ENCODE data around the gene ARHGEF38.

ARHGEF38 gene

DNA sequence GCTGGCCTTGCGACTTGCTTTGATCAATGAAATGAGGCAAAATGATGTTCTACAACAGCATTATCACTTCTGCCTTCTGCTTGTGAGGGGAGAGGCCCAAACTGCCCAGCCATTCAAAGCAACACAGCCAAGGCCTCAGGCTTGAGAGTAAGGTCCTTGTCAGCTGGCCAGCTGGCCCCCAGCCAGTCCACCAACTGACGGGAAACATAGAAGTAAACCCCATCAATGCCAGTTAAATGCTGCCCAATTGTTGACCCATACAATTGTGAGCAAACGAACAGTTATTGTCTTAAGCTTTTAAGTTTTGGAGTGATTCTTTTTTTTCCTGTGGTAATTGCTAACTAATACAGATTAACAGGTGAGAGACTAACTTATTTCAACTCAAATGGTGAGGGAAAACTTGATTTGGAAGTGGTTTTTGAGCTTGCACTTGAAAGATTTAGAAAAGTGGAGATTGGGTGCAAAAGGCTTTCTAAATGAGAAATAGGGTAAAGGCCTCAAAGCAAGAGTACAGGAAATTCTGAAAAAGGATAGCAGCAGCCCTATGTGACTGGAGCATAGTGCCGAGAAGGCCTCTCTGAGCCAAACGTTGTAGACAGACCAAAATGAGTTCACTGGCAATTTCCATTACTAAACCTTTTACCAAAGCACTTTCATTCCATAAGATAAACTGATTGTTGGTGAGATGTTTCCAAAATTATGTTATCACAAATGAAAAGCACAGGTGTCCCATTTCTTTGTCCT lies 66.9 kb downstream of the ARHGEF38 start:
- TF ChIP-seq, protein P1, sequence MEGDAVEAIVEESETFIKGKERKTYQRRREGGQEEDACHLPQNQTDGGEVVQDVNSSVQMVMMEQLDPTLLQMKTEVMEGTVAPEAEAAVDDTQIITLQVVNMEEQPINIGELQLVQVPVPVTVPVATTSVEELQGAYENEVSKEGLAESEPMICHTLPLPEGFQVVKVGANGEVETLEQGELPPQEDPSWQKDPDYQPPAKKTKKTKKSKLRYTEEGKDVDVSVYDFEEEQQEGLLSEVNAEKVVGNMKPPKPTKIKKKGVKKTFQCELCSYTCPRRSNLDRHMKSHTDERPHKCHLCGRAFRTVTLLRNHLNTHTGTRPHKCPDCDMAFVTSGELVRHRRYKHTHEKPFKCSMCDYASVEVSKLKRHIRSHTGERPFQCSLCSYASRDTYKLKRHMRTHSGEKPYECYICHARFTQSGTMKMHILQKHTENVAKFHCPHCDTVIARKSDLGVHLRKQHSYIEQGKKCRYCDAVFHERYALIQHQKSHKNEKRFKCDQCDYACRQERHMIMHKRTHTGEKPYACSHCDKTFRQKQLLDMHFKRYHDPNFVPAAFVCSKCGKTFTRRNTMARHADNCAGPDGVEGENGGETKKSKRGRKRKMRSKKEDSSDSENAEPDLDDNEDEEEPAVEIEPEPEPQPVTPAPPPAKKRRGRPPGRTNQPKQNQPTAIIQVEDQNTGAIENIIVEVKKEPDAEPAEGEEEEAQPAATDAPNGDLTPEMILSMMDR (IDR thresholded peaks at IDR 0.05; ENCODE audit: insufficient read depth, low read depth, low read length, missing control alignments): no peak
- no peak for DNase-seq (ENCODE audit: low read depth)
- H3K4me3 ChIP-seq (ENCODE audit: low read length): no peak overlapping the region

DNA sequence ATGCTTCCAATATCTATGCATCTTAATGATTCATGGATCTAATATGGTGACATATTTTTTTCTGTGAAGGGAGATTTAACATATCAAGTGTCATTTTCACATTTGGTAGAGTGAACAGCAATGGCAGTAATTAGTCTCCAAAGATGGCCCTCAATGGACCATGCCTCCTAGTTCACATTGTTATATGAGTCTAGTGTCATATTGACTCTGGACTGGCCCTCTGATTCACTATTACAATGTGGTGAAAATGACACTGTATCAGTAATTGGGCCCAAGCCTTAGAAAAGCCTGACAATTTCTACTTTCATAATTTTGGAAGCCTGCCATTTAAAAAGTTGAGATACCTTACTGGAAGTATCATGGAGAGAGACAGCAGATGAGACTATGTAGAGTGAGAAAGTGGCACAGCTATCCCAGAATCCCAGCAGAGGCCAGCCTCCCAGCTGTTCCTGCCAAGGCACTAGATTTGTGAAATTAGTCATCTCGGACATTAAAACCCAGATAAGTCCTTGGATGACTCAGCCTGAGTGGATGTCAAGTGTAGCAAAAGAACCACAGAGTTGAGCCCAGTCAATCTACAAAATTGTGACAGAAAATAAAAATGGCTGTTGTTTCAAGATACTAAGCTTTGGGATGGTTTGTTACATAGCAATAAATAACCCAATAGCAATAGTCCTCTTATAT lies 68.4 kb downstream of the ARHGEF38 start:
- DNase-seq (ENCODE audit: low read depth): peak; percentile 84
- H3K4me3 ChIP-seq (ENCODE audit: low read length): no peak overlapping the region
- TF ChIP-seq, protein P1 (IDR thresholded peaks at IDR 0.05; ENCODE audit: insufficient read depth, low read depth, low read length, missing control alignments): no peak

DNA sequence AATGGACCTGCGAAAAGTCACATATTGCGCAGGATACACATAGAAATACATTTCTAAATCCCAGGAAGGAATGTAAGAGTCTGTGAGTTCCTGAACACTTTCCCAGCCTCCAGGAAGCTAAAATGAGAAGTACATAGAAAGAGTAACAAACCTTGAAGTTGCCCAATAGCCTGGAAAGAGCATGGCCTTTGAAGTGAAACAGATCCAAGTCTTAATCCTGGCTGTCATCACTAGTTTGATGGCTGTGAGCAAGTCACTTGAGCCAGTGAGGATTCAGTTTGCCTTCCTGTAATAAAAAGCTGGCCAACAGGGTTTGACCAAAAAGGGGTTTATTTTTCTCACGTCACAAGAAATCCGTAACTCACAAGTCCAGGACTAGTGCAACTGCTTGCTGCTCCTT lies 69.8 kb downstream of the ARHGEF38 start:
- DNase-seq (ENCODE audit: low read depth): no peak
- no peak overlapping the region for H3K4me3 ChIP-seq (ENCODE audit: low read length)
- TF ChIP-seq, protein P1 (IDR thresholded peaks at IDR 0.05; ENCODE audit: insufficient read depth, low read depth, low read length, missing control alignments): no peak

DNA sequence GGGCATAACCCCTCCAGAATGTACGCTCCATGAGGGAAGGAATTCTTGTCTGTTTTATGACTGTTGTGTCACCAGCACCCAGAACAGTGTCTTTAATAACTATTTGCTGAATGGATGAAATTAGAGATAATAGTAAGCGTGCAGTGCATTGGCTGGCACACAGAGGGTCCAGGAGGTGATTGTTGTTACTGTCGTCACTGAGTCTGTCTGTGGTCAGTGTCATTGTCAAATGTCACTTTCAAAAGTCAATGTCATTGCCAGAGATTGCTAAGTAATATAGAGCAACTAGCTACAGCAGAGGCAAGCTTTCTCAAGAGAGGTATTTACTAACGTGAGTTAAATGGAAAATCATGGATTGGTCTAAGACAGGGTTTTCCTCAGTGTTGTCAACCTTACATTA lies 70.7 kb downstream of the ARHGEF38 start:
- H3K4me3 ChIP-seq (ENCODE audit: low read length): no peak overlapping the region
- TF ChIP-seq, protein P1 (IDR thresholded peaks at IDR 0.05; ENCODE audit: insufficient read depth, low read depth, low read length, missing control alignments): no peak
- DNase-seq (ENCODE audit: low read depth): no peak

DNA sequence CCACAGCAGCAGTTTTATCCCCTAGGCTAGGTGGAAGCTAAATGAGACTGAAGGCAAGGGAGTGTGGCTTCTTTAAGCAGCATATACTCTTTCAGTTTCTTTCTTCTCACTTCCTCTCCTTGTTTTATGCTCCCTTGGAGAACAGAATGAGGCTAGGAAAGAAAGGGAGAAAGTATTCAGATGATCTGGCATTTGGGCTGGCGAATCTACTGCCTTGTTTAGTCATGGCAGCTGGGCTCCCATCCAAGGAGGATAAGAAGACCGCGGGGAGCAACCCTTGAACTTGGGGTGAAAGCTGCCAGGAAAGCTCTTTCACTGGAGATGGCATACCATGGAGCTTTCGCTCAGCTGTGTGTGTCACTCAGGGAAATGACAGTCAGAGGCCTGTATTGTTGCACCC lies 72.1 kb downstream of the ARHGEF38 start:
- peak; percentile 34 for DNase-seq (ENCODE audit: low read depth)
- no peak overlapping the region for H3K4me3 ChIP-seq (ENCODE audit: low read length)
- TF ChIP-seq, protein P1 (IDR thresholded peaks at IDR 0.05; ENCODE audit: insufficient read depth, low read depth, low read length, missing control alignments): no peak

DNA sequence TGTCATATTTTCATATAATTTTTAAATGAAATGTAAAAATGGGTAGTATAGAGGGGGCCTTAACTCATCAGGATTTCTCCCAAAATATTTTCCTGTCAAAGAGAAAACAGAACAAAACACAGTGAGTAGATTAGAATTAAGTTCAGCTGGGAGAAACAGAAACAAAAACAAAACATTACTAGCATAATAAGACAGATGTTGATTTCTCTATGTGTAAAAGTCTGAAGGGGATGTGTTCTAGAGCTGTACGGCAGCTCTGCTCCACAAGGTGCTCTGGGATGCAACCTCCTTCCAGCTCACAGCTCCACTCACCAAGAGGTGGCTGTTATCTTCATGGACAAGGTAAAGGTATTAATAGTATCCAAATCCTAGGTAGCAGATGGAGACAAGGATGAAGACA lies 72.8 kb downstream of the ARHGEF38 start:
- TF ChIP-seq, protein P1 (IDR thresholded peaks at IDR 0.05; ENCODE audit: insufficient read depth, low read depth, low read length, missing control alignments): no peak
- no peak overlapping the region for H3K4me3 ChIP-seq (ENCODE audit: low read length)
- no peak for DNase-seq (ENCODE audit: low read depth)

All from epithelial cell of esophagus (primary cell).